ENCODE measurements around the gene SLC15A5.

The SLC15A5 gene

GRCh38 chr12:16243487-16244412, 33.7 kb downstream of the SLC15A5 start:
- TF ChIP-seq JUND (IDR thresholded peaks at IDR 0.05; ENCODE audit: low read depth): no peak
- in situ Hi-C loops (cut with HindIII; ENCODE audit: low pct_unique_long_range_greater_than_20kb, low sequenced_read_pairs): no loop called here
- DNase-seq (ENCODE audit: low read depth in 1 of 2, low spot score in 1 of 2): no peak

DNA sequence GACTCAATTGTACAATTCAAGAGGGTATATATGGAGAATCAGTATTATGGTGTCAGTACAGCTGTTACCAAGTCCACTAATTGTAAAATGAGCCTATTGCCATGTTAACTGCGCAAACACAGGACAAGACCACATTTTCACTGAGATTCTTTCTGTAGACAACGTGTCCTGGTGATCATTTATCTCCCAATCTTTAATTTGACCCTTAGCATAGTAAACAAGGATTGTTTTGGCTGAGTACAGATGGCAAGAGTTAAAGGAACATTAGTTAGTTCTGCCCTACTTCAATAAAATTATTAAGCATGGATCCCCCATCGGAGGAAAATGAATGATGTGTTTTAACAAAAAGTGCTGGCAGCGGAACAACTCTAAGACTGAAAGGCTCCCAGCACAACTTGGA, 36.1 kb downstream of the SLC15A5 start:
- DNase-seq (ENCODE audit: low read depth in 1 of 2, low spot score in 1 of 2): no peak
- TF ChIP-seq JUND (IDR thresholded peaks at IDR 0.05; ENCODE audit: low read depth): no peak
- in situ Hi-C loops (cut with HindIII; ENCODE audit: low pct_unique_long_range_greater_than_20kb, low sequenced_read_pairs): no loop called here

DNA sequence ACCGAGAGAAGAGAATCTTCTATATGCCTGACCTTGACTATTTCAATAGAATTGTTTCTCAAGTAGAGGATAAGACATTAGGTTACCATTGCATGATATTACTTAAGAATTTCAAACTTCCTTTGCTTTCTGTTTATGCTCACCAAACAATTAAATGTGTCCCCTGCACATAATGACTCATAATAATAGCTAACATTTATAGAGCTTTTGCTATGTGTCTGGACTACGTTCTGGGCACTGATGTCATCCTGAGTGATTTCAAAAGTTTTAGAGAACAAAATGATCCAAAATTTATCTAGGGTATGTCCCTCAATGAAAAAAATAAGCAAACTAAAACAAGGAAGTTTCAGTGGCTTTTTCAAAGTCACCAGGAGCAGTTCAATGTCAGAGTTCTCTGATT, 38.8 kb downstream of the SLC15A5 start:
- DNase-seq (ENCODE audit: low read depth in 1 of 2, low spot score in 1 of 2): no peak
- TF ChIP-seq JUND (IDR thresholded peaks at IDR 0.05; ENCODE audit: low read depth): no peak
- in situ Hi-C loops (cut with HindIII; ENCODE audit: low pct_unique_long_range_greater_than_20kb, low sequenced_read_pairs): no loop called here

DNA sequence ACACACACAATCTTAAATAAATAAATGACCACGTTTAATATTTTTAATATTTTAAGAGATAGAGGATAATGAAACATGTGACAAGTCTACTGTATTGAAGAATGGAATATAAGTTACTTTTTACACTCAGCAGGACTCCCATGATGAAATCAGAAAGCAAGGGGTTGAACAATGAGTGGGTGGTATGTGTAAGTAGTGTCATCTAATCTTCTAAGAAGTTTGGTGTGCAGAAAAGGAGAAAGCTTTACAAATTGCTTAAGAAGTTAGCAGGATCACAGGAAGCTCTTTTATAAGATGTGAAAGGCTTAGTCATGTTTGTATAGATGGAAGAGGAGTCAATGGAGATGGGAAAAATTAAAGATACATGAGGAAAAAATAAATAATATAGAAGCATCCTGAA, 47.8 kb downstream of the SLC15A5 start:
- no peak for TF ChIP-seq JUND (IDR thresholded peaks at IDR 0.05; ENCODE audit: low read depth)
- in situ Hi-C loops (cut with HindIII; ENCODE audit: low pct_unique_long_range_greater_than_20kb, low sequenced_read_pairs): no loop called here
- DNase-seq (ENCODE audit: low read depth in 1 of 2, low spot score in 1 of 2): no peak

- TF ChIP-seq JUND (IDR thresholded peaks at IDR 0.05; ENCODE audit: low read depth): no peak
- in situ Hi-C loops (cut with HindIII; ENCODE audit: low pct_unique_long_range_greater_than_20kb, low sequenced_read_pairs): no loop called here
- no peak for DNase-seq (ENCODE audit: low read depth in 1 of 2, low spot score in 1 of 2)
Observed at GRCh38 chr12:16228067-16228466, 49.4 kb downstream of the SLC15A5 start.

GRCh38 chr12:16225692-16226091, 51.8 kb downstream of the SLC15A5 start:
- in situ Hi-C loops (cut with HindIII; ENCODE audit: low pct_unique_long_range_greater_than_20kb, low sequenced_read_pairs): no loop called here
- peak in 1 of 2 experiments; percentile 24 for DNase-seq (ENCODE audit: low read depth in 1 of 2, low spot score in 1 of 2)
- no peak for TF ChIP-seq JUND (IDR thresholded peaks at IDR 0.05; ENCODE audit: low read depth)

DNA sequence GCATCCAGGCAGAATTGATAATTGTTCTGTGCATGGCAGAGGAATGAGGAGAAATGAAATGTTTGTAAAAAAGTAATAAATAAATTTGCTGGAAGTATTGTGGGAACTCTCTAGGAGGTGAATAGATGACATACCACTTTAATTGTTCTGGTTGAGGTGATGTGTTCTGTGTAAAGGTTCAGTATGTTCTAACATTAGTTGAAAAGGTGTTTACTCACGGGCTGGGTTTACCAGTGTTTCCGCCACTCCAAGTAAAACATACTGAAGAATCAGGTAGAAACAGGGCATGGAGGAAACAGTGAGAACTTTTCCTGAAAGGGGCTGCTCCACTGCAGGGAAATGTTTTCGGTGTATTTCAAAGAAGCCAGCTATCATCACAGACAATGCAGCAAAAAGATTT, 53.3 kb downstream of the SLC15A5 start:
- in situ Hi-C loops (cut with HindIII; ENCODE audit: low pct_unique_long_range_greater_than_20kb, low sequenced_read_pairs): no loop called here
- no peak for TF ChIP-seq JUND (IDR thresholded peaks at IDR 0.05; ENCODE audit: low read depth)
- DNase-seq (ENCODE audit: low read depth in 1 of 2, low spot score in 1 of 2): no peak

DNA sequence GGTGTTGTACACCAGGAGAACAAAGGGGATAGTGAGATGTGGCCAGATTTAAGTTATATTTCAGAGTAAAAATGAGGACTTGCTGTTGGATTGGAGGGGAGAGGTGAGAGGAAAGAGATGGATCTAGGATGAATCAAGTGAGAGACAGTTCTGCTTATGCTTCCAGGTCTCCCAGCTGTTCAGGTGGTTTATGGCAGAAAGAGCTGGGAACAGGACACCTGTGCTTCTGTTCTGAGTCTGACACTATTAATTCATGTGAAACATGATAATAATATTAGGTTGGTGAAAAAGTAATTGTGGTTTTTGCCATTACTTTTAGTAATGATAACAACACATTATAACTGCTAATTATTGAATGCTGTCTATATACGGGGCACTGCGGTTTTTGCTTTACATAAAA, 55.7 kb downstream of the SLC15A5 start:
- in situ Hi-C loops (cut with HindIII; ENCODE audit: low pct_unique_long_range_greater_than_20kb, low sequenced_read_pairs): no loop called here
- DNase-seq (ENCODE audit: low read depth in 1 of 2, low spot score in 1 of 2): no peak
- no peak for TF ChIP-seq JUND (IDR thresholded peaks at IDR 0.05; ENCODE audit: low read depth)

DNA sequence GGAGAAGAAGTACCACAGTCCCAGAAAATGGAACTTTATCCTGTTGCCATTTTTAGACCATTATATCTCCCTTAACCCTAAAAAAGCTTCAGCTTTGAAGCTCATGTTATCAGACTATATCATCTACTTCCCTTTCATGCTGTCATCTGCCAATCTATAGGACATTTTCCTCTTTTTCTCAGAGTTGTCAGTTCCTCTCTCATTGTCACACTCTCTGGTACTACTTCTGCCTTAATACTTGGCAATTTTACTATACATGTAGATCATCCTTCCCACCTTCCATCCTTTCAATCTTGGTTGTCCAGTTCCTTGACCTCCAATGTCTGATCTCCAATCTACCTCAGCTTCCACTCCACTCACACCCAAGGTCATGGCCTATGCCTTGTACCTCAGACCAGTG, 57.4 kb downstream of the SLC15A5 start:
- in situ Hi-C loops (cut with HindIII; ENCODE audit: low pct_unique_long_range_greater_than_20kb, low sequenced_read_pairs): no loop called here
- no peak for DNase-seq (ENCODE audit: low read depth in 1 of 2, low spot score in 1 of 2)
- no peak for TF ChIP-seq JUND (IDR thresholded peaks at IDR 0.05; ENCODE audit: low read depth)

GRCh38 chr12:16218934-16219751, 58.3 kb downstream of the SLC15A5 start:
- no peak for TF ChIP-seq JUND (IDR thresholded peaks at IDR 0.05; ENCODE audit: low read depth)
- no peak for DNase-seq (ENCODE audit: low read depth in 1 of 2, low spot score in 1 of 2)
- in situ Hi-C loops (cut with HindIII; ENCODE audit: low pct_unique_long_range_greater_than_20kb, low sequenced_read_pairs): no loop called here

- no peak for TF ChIP-seq JUND (IDR thresholded peaks at IDR 0.05; ENCODE audit: low read depth)
- in situ Hi-C loops (cut with HindIII; ENCODE audit: low pct_unique_long_range_greater_than_20kb, low sequenced_read_pairs): no loop called here
- no peak for DNase-seq (ENCODE audit: low read depth in 1 of 2, low spot score in 1 of 2)
Observed at GRCh38 chr12:16218234-16218633, 59.3 kb downstream of the SLC15A5 start.

DNA sequence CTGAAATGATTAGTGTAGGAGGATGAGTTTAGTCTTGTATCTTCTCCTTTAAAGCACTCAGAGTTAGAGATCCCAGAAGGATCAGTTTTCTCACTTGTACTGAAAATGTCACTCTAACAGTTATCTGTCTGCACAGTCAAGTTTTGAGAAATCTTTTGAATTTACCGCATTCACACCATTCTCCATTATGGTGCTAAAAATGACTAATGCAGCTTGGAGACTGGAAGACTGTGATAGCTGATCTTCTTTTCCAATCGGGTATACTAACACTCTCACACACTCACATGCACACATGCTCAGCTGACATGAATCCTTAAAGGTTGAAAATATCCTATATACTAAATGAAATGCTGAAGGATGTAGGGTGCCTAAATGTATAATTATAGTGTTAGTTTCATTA, 65.8 kb downstream of the SLC15A5 start:
- DNase-seq (ENCODE audit: low read depth in 1 of 2, low spot score in 1 of 2): no peak
- TF ChIP-seq JUND (IDR thresholded peaks at IDR 0.05; ENCODE audit: low read depth): no peak
- in situ Hi-C loops (cut with HindIII; ENCODE audit: low pct_unique_long_range_greater_than_20kb, low sequenced_read_pairs): no loop called here

GRCh38 chr12:16198884-16199283, 78.6 kb downstream of the SLC15A5 start:
- no peak for TF ChIP-seq JUND (IDR thresholded peaks at IDR 0.05; ENCODE audit: low read depth)
- in situ Hi-C loops (cut with HindIII; ENCODE audit: low pct_unique_long_range_greater_than_20kb, low sequenced_read_pairs): no loop called here
- no peak for DNase-seq (ENCODE audit: low read depth in 1 of 2, low spot score in 1 of 2)

Measured in T47D (cell line).